ENCODE data around the gene FOXB1.

FOXB1 gene

GRCh38 chr15:60044636-60045270 lies 40.6 kb downstream of the FOXB1 start:
- TF ChIP-seq CTCF (IDR thresholded peaks at IDR 0.05; ENCODE audit: insufficient read depth, low read depth, low read length, missing control alignments) = no peak
- H3K4me3 ChIP-seq (ENCODE audit: low read length) = no peak overlapping the region
- DNase-seq (ENCODE audit: low read depth) = no peak

GRCh38 chr15:60047701-60048100 lies 43.6 kb downstream of the FOXB1 start:
- TF ChIP-seq CTCF (IDR thresholded peaks at IDR 0.05; ENCODE audit: insufficient read depth, low read depth, low read length, missing control alignments) = no peak
- H3K4me3 ChIP-seq (ENCODE audit: low read length) = no peak overlapping the region
- peak; percentile 21 for DNase-seq (ENCODE audit: low read depth)

GRCh38 chr15:60049948-60050347 lies 45.8 kb downstream of the FOXB1 start:
- no peak overlapping the region for H3K4me3 ChIP-seq (ENCODE audit: low read length)
- no peak for TF ChIP-seq CTCF (IDR thresholded peaks at IDR 0.05; ENCODE audit: insufficient read depth, low read depth, low read length, missing control alignments)
- no peak for DNase-seq (ENCODE audit: low read depth)

GRCh38 chr15:60052796-60053195 lies 48.7 kb downstream of the FOXB1 start:
- TF ChIP-seq CTCF (IDR thresholded peaks at IDR 0.05; ENCODE audit: insufficient read depth, low read depth, low read length, missing control alignments) = no peak
- peak; percentile 87 for DNase-seq (ENCODE audit: low read depth)
- no peak overlapping the region for H3K4me3 ChIP-seq (ENCODE audit: low read length)

- no peak overlapping the region for H3K4me3 ChIP-seq (ENCODE audit: low read length)
- TF ChIP-seq CTCF (IDR thresholded peaks at IDR 0.05; ENCODE audit: insufficient read depth, low read depth, low read length, missing control alignments) = no peak
- peak; percentile 55 for DNase-seq (ENCODE audit: low read depth)
These were observed 50.4 kb downstream of the FOXB1 start for GRCh38 chr15:60054472-60054871.
